Measurements from ENCODE around the gene MZT2B. TPM values are rescaled to one million over a fixed set of nuclear protein-coding genes. Genes with fewer than 3 reads are reported as not detected.
A peak's percentile ranks its signal among the peaks of the same experiment; 100 is the strongest.

The MZT2B gene
- total RNA-seq, 2 experiments from 2014 or later = 229 to 254 TPM

DNA sequence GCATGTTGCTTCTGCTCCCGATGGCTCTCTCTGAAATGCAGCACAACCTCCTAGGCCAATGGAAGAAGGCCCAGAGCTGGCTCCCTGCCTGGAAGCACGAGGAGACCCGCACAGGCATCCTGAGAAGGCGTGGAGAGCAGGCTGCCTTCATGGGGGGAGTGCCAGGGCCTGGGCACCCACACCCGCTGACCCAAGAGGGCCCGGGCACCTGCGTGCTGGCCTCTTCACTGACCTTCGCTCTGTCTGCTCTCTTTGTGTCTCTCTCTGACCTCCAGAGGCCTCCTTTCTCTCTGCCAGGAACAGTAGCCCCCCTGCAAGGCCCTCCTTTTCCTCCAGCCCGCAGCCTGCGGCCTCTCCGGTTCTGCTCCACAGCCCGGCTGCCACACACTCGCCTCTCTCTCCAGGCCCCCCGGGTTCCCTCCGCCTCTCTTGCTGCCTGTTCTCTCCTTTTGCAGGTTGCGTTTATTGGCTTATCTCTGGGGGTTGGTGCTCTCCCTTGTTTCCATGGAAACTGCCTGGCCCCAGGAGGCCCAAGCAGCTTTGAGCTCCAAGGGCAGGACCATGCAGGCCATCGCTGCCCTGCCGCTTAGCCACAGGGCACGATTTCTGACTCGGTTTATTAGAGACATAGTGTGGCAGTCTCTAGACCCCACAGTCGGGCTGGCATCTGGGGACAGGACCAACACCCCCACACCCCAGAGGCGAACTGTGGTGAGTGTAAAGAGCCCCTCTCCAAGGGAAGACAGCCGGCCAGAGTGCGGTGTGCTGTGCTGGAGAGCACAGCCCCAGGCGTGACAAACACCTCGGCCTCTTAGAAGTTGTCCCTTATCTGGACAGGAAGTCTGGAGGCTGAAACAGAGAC lies 1.7 kb downstream of the MZT2B start:
- H3K9me3 Mint-ChIP-seq = no peaks in the 10 kb centered on the region
- Histone ChIP-seq H3K4me1 (ENCODE audit: insufficient read depth, low read length) (peaks cover 32% of the 10 kb centered on the region), H3K4me3 (ENCODE audit: low read length) (peak overlapping the region; percentile 42), H3K36me3 (ENCODE audit: insufficient read depth, low read length) (peaks cover 4% of the 10 kb centered on the region), H3K27me3 (ENCODE audit: control insufficient read depth in 1 of 2, insufficient read depth in 2 of 2, low read length in 2 of 2) (no peaks in the 10 kb centered on the region), H3K9me3 (ENCODE audit: control insufficient read depth in 1 of 2, insufficient read depth in 1 of 2, low read length in 2 of 2) (no peaks in the 10 kb centered on the region), H3K27ac (ENCODE audit: low read depth in 1 of 2, low read length in 2 of 2) (no peak overlapping the region)
- peak overlapping the region; percentile 87 for H3K4me3 Mint-ChIP-seq
- no peaks in the 10 kb centered on the region for H3K27me3 Mint-ChIP-seq
- DNase-seq = no peak
- no peak for ATAC-seq (ENCODE audit: poor library complexity)
- intact Hi-C loops (cut with DNase I, micrococcal nuclease) = loop anchor here in 1 of 2 experiments (5.0 to 10.0 kb wide), 6 partner anchors 191 to 1309 kb away; partner anchors contain the start of genes FAM168B, GPR148 and MZT2A
- ChIA-PET POLR2A (no interaction called here), CTCF (no interaction called here)
- peaks cover 13% of the 10 kb centered on the region for H3K36me3 Mint-ChIP-seq (ENCODE audit: low read depth)
- TF ChIP-seq, protein P1, sequence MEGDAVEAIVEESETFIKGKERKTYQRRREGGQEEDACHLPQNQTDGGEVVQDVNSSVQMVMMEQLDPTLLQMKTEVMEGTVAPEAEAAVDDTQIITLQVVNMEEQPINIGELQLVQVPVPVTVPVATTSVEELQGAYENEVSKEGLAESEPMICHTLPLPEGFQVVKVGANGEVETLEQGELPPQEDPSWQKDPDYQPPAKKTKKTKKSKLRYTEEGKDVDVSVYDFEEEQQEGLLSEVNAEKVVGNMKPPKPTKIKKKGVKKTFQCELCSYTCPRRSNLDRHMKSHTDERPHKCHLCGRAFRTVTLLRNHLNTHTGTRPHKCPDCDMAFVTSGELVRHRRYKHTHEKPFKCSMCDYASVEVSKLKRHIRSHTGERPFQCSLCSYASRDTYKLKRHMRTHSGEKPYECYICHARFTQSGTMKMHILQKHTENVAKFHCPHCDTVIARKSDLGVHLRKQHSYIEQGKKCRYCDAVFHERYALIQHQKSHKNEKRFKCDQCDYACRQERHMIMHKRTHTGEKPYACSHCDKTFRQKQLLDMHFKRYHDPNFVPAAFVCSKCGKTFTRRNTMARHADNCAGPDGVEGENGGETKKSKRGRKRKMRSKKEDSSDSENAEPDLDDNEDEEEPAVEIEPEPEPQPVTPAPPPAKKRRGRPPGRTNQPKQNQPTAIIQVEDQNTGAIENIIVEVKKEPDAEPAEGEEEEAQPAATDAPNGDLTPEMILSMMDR (IDR thresholded peaks at IDR 0.05) = no peak
- peak overlapping the region; percentile 73 for H3K27ac Mint-ChIP-seq
- H3K4me1 Mint-ChIP-seq (ENCODE audit: low read depth) = peaks cover 20% of the 10 kb centered on the region

DNA sequence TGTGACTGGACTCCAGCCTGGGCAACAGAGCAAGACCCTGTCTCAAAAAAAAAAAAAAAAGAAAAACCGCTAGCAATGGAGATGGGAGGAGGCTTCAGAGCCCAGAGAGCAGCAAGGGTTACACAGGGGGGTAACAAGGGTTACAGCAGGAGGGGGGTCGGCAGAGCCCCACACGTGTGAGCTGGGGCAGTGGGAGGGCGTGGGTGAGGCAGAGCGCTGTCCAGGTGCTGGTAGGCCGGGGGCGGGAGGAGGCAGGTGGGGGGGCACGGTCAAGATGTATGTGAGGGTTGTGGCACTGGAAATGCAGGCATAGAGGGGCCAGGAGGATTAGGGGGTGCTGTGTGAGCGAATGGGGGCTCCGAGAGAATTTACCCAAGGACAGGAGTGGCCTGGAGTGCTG lies 3.4 kb downstream of the MZT2B start:
- no peaks in the 10 kb centered on the region for H3K27me3 Mint-ChIP-seq
- no peaks in the 10 kb centered on the region for H3K9me3 ChIP-seq (ENCODE audit: control insufficient read depth in 1 of 2, insufficient read depth in 1 of 2, low read length in 2 of 2)
- no peak overlapping the region for H3K27ac ChIP-seq (ENCODE audit: low read depth in 1 of 2, low read length in 2 of 2)
- H3K4me1 Mint-ChIP-seq (ENCODE audit: low read depth) = peaks cover 20% of the 10 kb centered on the region
- peak overlapping the region; percentile 14 for H3K27ac Mint-ChIP-seq
- H3K4me3 Mint-ChIP-seq = no peak overlapping the region
- no peaks in the 10 kb centered on the region for H3K27me3 ChIP-seq (ENCODE audit: control insufficient read depth in 1 of 2, insufficient read depth in 2 of 2, low read length in 2 of 2)
- DNase-seq (no peak), ATAC-seq (ENCODE audit: poor library complexity) (no peak)
- no peak overlapping the region for H3K4me3 ChIP-seq (ENCODE audit: low read length)
- no peaks in the 10 kb centered on the region for H3K9me3 Mint-ChIP-seq
- H3K36me3 Mint-ChIP-seq (ENCODE audit: low read depth) = peaks cover 13% of the 10 kb centered on the region
- intact Hi-C loops (cut with DNase I, micrococcal nuclease) = loop anchor here in 1 of 2 experiments (10.0 kb wide), 2 partner anchors 189 to 539 kb away; partner anchors contain the start of gene GPR148
- TF ChIP-seq, protein P1 (IDR thresholded peaks at IDR 0.05) = no peak
- POLR2A ChIA-PET = interaction anchor here (0.7 kb wide), 1 partner anchor 14 kb away, joined by 4 read pairs; no protein-coding TSS in a partner anchor
- CTCF ChIA-PET = no interaction called here
- H3K4me1 ChIP-seq (ENCODE audit: insufficient read depth, low read length) = peaks cover 28% of the 10 kb centered on the region
- peaks cover 4% of the 10 kb centered on the region for H3K36me3 ChIP-seq (ENCODE audit: insufficient read depth, low read length)

DNA sequence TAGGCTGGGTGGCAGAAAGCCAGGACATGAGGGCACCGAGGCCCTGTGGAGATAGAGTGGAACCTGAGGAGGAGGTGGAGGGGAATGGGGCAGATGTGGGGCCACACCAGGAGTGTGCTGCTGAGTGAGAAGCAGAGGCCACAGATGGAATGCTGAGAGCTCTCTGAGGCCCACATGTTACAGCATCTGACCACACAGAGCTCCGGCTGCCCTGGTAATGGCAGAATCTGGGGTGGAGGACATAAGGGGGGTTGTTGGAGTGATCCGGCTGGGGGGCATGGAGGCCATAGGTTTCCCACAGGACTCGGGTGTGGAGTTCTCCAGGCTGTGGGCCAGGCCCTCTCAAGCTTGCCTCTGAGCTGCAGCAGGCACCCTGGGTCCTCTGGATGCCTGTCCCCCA lies 3.8 kb downstream of the MZT2B start:
- ChIA-PET POLR2A (no interaction called here), CTCF (no interaction called here)
- H3K27me3 ChIP-seq (ENCODE audit: control insufficient read depth in 1 of 2, insufficient read depth in 2 of 2, low read length in 2 of 2) = no peaks in the 10 kb centered on the region
- H3K36me3 ChIP-seq (ENCODE audit: insufficient read depth, low read length) = peaks cover 4% of the 10 kb centered on the region
- TF ChIP-seq, protein P1 (IDR thresholded peaks at IDR 0.05) = no peak
- Mint-ChIP-seq H3K27me3 (no peaks in the 10 kb centered on the region), H3K36me3 (ENCODE audit: low read depth) (peaks cover 11% of the 10 kb centered on the region), H3K9me3 (no peaks in the 10 kb centered on the region), H3K4me1 (ENCODE audit: low read depth) (peaks cover 15% of the 10 kb centered on the region), H3K4me3 (peak overlapping the region; percentile 38), H3K27ac (peak overlapping the region; percentile 14)
- ATAC-seq (ENCODE audit: poor library complexity) (no peak), DNase-seq (no peak)
- peaks cover 23% of the 10 kb centered on the region for H3K4me1 ChIP-seq (ENCODE audit: insufficient read depth, low read length)
- no peak overlapping the region for H3K4me3 ChIP-seq (ENCODE audit: low read length)
- intact Hi-C loops (cut with DNase I, micrococcal nuclease) = loop anchor here in 1 of 2 experiments (10.0 kb wide), 2 partner anchors 189 to 539 kb away; partner anchors contain the start of gene GPR148
- no peak overlapping the region for H3K27ac ChIP-seq (ENCODE audit: low read depth in 1 of 2, low read length in 2 of 2)
- H3K9me3 ChIP-seq (ENCODE audit: control insufficient read depth in 1 of 2, insufficient read depth in 1 of 2, low read length in 2 of 2) = no peaks in the 10 kb centered on the region

All from CD4-positive, alpha-beta T cell (primary cell).